Activated CD4-positive, alpha-beta T cell treated with anti-CD3 and anti-CD28 coated beads, Interleukin-2, amount 50 U/mL, for 48 hours (primary cell): ENCODE results near the gene ZBTB9.
A peak's percentile ranks its signal among the peaks of the same experiment; 100 is the strongest.

Experiments used
- DNase-seq, 2 experiments: peaks; one replicate each; pipeline ENCODE4 v3.0.0-alpha.2; 2020

The ZBTB9 gene

GRCh38 chr6:33454009-33454946 lies at the start of gene ZBTB9:
ZBTB9 (plus strand) TSS chr6:33454576; CDS start chr6:33455101, 525 bp downstream.
- DNase-seq, result peak; percentile 93 to 96

DNA sequence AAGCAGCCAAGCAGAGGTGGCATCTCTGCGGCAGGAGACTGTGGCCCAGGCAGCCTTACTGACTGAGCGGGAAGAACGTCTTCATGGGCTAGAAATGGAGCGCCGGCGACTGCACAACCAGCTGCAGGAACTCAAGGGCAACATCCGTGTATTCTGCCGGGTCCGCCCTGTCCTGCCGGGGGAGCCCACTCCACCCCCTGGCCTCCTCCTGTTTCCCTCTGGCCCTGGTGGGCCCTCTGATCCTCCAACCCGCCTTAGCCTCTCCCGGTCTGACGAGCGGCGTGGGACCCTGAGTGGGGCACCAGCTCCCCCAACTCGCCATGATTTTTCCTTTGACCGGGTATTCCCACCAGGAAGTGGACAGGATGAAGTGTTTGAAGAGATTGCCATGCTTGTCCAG lies 49.5 kb upstream of the ZBTB9 start:
- no peak for DNase-seq

- DNase-seq, result no peak
These were observed 48.9 kb upstream of the ZBTB9 start for GRCh38 chr6:33405386-33405940.

DNA sequence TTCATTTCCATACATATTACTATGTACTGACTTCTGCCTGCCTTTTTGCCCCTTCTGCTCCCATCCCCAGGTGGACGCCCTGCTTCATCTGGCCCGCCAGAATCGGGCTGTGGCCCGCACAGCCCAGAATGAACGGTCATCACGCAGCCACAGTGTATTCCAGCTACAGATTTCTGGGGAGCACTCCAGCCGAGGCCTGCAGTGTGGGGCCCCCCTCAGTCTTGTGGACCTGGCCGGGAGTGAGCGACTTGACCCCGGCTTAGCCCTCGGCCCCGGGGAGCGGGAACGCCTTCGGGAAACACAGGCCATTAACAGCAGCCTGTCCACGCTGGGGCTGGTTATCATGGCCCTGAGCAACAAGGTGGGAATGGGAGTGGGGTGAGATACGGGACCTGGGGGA lies 48.2 kb upstream of the ZBTB9 start:
- no peak for DNase-seq

DNA sequence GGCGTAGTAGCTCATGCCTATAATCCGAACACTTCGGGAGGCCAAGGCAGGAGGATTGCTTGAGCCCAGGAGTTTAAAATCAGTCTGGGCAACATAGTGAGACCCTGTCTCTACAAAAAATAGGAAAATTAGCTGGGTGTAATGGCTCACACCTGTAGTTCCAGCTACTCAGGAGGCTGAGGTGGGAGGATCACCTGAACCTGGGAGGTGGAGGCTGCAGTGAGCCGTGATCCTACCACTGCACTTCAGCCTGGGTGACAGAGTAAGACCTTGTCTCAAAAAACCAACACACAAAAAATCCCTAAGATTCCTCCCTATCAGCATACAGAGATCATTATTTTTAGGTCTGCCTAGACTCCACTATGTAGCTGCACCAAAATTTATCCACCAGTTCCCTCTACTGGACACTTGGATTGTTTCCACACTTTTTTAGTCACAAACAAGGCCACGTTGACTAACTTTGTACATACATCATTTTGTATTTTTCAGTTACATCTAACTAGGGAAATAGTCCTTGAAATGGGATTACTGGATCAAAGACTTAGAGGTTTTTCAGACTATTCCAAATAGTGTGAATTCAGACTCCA lies 47.2 kb upstream of the ZBTB9 start:
- DNase-seq, result no peak

DNA sequence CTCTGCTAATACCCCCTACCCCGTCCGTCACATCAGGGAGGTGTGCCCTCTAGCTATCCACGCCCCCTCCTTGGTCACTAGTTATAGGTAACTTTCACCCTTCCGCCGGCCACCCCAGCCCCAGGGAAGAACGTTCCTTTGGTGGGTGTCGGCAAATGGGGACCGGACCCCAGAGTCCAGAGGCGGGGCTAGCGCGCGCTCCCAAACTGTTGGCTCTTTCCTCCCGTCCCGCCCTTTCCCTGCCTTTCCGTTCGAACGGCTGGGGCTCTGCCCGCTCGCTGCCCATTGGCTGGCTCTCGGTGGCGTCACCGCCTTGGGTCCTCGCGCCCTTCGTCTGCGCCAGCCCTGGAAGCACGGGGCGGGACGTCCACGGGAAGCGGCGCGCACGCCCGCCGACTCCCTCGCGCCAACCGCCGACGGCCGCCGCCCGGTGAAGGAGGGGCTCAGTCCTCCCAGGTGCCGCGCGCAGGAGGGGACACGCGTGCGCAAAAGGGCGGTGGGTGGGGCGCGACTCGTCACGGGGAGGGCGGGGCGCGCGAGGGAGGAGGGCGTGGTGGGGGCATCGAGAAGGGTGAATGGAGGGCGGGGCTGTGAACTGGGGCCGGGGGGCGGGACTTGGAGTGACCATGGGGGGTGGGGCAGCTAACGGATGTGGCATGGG lies 44.2 kb upstream of the ZBTB9 start:
- DNase-seq, result peak; percentile 96

- DNase-seq, result no peak
These were observed 43.4 kb upstream of the ZBTB9 start, which contains the start of gene PHF1 for GRCh38 chr6:33410711-33411631. PHF1 (plus strand) TSS chr6:33411014; CDS start chr6:33412264, 1,250 bp downstream.

DNA sequence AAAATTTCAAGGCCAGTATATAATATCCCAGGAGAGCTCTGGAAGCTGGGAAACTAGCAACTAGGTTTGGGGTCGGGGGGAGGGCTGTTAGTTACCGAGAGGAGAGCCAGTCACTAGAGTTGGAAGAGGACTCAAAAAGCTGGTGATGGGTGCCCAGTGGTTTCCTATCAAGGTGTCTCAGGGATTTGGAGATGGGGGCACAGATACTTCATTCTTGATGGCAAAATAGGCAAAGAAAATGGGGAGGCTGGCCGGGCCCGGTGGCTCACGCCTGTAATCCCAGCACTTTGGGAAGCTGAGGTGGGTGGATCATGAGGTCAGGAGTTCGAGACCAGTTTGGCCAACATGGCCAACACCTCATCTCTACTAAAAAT lies 42.8 kb upstream of the ZBTB9 start:
- DNase-seq, result no peak

DNA sequence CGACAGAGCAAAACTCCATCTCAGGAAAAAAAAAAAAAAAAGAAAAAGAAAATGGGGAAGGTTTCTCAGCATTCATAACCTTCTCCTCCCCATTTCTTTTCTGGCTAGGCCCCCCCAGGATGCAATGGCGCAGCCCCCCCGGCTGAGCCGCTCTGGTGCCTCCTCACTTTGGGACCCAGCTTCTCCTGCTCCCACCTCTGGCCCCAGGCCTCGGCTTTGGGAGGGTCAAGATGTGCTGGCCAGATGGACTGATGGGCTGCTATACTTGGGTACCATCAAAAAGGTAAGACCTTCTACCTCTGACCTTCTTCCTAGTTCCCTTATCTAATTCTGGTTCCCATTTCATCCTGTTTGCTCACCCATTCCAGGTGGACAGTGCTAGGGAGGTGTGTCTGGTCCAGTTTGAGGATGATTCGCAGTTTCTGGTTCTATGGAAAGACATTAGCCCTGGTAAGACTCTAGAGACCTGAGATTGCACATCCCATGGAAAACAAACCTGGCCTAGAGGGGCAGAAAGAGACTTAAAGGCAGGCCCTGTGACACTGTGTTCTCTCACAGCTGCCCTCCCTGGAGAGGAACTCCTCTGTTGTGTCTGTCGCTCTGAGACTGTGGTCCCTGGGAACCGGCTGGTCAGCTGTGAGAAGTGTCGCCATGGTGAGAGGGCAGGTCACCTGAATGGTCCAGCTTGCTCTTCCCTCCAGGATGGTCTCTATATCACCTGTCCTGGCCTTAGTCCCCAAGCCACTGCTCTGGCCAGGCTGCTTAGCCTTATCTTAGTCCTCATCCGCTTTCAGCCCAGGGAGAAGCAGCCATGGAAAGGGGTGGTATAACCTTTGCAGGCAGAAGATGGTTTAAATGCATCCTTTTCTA lies 42.0 kb upstream of the ZBTB9 start:
- no peak for DNase-seq

DNA sequence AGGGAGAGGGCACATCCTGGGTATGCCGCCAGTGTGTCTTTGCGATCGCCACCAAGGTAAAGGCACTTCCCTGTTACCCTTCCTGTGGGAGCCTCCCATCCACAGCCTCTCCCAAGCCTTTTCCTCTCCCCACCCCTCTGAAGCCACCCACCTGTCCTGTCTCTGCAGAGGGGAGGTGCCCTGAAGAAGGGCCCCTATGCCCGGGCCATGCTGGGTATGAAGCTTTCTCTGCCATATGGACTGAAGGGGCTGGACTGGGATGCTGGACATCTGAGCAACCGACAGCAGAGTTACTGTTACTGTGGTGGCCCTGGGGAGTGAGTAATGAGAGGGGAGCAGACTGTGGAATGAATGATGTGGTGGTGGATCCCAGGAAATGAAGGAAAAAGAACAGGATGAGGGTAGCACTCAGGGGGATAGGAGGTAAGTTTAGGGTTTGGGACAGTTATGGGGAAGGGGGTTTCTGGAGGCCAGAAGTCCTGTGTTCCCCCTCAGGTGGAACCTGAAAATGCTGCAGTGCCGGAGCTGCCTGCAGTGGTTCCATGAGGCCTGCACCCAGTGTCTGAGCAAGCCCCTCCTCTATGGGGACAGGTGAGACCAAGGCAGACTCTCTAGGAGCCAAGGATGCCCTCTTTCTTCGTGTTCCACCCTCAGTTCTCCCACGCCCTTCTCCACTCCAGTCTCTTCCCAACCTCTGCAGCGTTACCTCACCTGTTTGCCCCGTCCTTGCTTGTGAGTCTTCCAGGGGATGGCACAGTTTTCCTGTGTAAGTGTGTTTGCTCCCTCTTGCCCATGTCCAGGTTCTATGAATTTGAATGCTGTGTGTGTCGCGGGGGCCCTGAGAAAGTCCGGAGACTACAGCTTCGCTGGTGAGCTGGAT lies 40.9 kb upstream of the ZBTB9 start:
- DNase-seq, result no peak

DNA sequence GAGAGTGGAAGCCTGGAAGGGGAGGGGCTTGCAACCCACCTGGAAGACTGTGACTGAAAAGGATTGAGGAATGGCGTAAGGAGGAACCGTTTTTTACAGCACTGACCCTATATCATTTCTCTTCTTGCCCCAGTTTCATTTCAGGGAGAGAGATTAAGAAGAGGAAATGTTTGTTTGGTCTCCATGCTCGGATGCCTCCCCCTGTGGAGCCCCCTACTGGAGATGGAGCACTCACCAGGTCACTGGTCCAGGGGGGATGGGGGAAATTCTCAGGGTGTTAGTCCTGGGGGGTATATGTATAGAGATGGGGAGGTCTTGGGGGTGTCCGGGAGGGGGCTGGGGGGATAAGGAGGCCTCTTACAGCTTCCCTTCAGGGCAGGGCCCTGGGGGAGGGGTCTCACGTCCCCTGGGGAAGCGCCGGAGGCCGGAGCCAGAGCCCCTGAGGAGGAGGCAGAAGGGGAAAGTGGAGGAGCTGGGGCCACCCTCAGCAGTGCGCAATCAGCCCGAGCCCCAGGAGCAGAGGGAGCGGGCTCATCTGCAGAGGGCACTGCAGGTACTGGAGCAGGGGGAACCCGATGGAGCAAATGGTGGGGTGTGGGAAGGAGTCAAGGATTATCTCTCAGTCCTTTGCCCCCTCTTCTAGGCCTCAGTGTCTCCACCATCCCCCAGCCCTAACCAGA lies 39.6 kb upstream of the ZBTB9 start:
- no peak for DNase-seq

GRCh38 chr6:33415831-33416230 lies 38.5 kb upstream of the ZBTB9 start:
- no peak for DNase-seq

- DNase-seq, result peak; percentile 47 to 60
These were observed 37.8 kb upstream of the ZBTB9 start for GRCh38 chr6:33416386-33417127.

DNA sequence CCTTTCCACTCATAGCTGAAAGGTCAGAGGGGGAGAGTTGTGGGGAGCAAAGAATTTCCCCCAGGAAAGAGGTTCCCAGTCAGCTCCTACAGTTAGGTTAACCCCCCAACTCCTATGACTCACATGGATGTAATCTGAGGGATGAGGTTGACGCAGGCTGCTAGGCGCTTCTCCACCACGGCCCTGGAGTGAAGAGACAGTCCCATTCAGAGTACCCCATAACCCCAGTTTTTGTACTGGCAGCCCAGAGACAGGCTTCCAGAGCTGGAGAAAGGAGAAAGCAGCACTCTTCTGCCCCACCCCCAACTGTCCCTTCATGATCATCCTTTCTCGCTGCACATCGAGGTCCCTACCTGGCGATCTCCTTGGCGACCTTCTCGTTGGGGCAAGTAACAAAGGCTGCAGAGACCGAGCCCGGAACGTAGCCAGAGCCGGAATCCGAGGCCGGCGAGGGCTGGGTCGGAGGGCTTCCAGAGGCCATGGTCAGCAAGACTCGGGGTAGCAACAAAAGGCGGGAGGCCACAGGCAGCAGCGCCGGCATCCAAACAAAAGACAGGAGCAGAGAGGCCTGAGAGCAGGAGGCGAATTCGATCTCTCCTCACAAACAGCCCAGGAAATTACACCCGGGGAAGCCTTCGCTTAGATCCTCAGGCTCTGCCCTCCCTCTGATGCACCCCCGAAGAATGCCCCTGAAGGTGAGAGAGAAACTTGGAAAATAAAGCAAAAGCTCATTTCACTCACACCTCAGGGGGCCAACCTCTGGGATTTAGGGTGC lies 37.1 kb upstream of the ZBTB9 start:
- peak in 1 of 2 experiments; percentile 49 for DNase-seq

- DNase-seq, result peak; percentile 97 to 99
These were observed 36.3 kb upstream of the ZBTB9 start, which contains the start of gene CUTA for GRCh38 chr6:33417903-33418689. CUTA (minus strand) TSS chr6:33418107; CDS start chr6:33418000, 107 bp downstream.

- peak; percentile 70 to 78 for DNase-seq
These were observed 35.6 kb upstream of the ZBTB9 start for GRCh38 chr6:33418690-33419291.
